ENCODE results near the gene STIMATE. TPM values are rescaled to one million over a fixed set of nuclear protein-coding genes. Genes with fewer than 3 reads are reported as not detected.

Gene STIMATE
- total RNA-seq, 2 experiments from 2014 or later: 18.1 to 19.0 TPM

GRCh38 chr3:52934630-52935530, 37.5 kb upstream of the STIMATE start:
- Histone ChIP-seq H3K4me2 (ENCODE audit: low read length) (no peak overlapping the region), H3K27ac (ENCODE audit: low read depth, low read length, poor library complexity, severe bottlenecking) (no peak overlapping the region), H3K36me3 (ENCODE audit: insufficient read depth, low read length) (no peaks in the 10 kb centered on the region), H4K20me1 (ENCODE audit: insufficient read depth, low read length) (no peaks in the 10 kb centered on the region), H3K9me2 (ENCODE audit: insufficient read depth, low read length) (no peaks in the 10 kb centered on the region), H3K9me3 (ENCODE audit: low read length) (no peaks in the 10 kb centered on the region), H3K4me1 (ENCODE audit: insufficient read depth, low read length, poor library complexity, severe bottlenecking) (peaks cover 9% of the 10 kb centered on the region), H3K4me3 (ENCODE audit: low read depth, low read length, poor library complexity, severe bottlenecking) (no peak overlapping the region), H2AFZ (ENCODE audit: low read length) (no peak overlapping the region), H3K79me2 (ENCODE audit: insufficient read depth, low read depth, low read length) (no peaks in the 10 kb centered on the region)
- no peak for TF ChIP-seq EZH2phosphoT487 (IDR thresholded peaks at IDR 0.05; ENCODE audit: borderline replicate concordance, low read depth, low read length)
- TF ChIP-seq CTCF (conservative IDR thresholded peaks at IDR 0.05; ENCODE audit: low read length): peak; percentile 94
- intact Hi-C loops (cut with micrococcal nuclease; ENCODE audit: unreplicated experiment): loop anchor here (1.0 to 10.0 kb wide), 2 partner anchors 84 to 110 kb away; partner anchors contain the start of gene SFMBT1
- DNase-seq (ENCODE audit: low spot score): peak; percentile 71
- no TSS peak for BruUV-seq (replicated peaks)
- ChIA-PET POLR2A (interaction anchor here (0.6 to 1.3 kb wide), 3 partner anchors 92 to 215 kb away, joined by 3 read pairs; no protein-coding TSS in a partner anchor), CTCF (ENCODE audit: unreplicated experiment) (no interaction called here)

DNA sequence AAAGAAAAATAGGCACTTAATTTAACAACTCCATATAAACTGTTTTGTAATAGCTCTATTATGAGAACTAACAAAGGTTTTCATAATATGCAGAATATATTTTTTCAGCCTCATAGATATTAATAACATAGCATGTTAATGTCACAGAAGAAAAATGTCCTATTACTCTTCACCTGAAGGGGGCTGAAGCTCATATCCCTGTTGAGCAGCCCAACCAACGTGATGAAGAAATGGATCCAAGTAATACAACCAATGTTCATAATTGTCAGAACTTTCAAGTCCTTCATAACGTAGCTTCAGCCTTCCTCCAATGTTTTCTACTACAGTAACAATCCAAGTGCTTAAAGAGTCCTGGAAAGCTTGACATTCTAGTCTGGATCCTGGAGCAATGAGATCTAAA, 34.5 kb upstream of the STIMATE start:
- Histone ChIP-seq H3K9me3 (ENCODE audit: low read length) (no peaks in the 10 kb centered on the region), H3K36me3 (ENCODE audit: insufficient read depth, low read length) (no peaks in the 10 kb centered on the region), H3K4me1 (ENCODE audit: insufficient read depth, low read length, poor library complexity, severe bottlenecking) (peaks cover 9% of the 10 kb centered on the region), H3K4me2 (ENCODE audit: low read length) (no peak overlapping the region), H3K27ac (ENCODE audit: low read depth, low read length, poor library complexity, severe bottlenecking) (no peak overlapping the region), H2AFZ (ENCODE audit: low read length) (no peak overlapping the region), H3K79me2 (ENCODE audit: insufficient read depth, low read depth, low read length) (no peaks in the 10 kb centered on the region), H3K4me3 (ENCODE audit: low read depth, low read length, poor library complexity, severe bottlenecking) (no peak overlapping the region), H4K20me1 (ENCODE audit: insufficient read depth, low read length) (no peaks in the 10 kb centered on the region), H3K9me2 (ENCODE audit: insufficient read depth, low read length) (no peaks in the 10 kb centered on the region)
- ChIA-PET CTCF (ENCODE audit: unreplicated experiment) (no interaction called here), POLR2A (interaction anchor here (0.7 to 1.2 kb wide), 6 partner anchors 9 to 75 kb away, joined by 3 to 4 read pairs (median 3); no protein-coding TSS in a partner anchor)
- no TSS peak for BruUV-seq (replicated peaks)
- TF ChIP-seq EZH2phosphoT487 (IDR thresholded peaks at IDR 0.05; ENCODE audit: borderline replicate concordance, low read depth, low read length) (no peak), CTCF (conservative IDR thresholded peaks at IDR 0.05; ENCODE audit: low read length) (peak; percentile 55; the same call in 1 of the 2 replicates)
- intact Hi-C loops (cut with micrococcal nuclease; ENCODE audit: unreplicated experiment): loop anchor here (10.0 kb wide), 1 partner anchor 113 kb away; the partner anchor contains the start of gene SFMBT1
- peak; percentile 11 for DNase-seq (ENCODE audit: low spot score)

Measured in OCI-LY7 (cell line).